ENCODE data around the gene ALDH3A2. TPM values are rescaled to one million over a fixed set of nuclear protein-coding genes. Genes with fewer than 3 reads are reported as not detected.

ALDH3A2 gene
- total and polyA plus RNA-seq, 2 donors (not counting 1 experiment from before 2014, with no cell fraction given), result 7.5 to 35.1 TPM

DNA sequence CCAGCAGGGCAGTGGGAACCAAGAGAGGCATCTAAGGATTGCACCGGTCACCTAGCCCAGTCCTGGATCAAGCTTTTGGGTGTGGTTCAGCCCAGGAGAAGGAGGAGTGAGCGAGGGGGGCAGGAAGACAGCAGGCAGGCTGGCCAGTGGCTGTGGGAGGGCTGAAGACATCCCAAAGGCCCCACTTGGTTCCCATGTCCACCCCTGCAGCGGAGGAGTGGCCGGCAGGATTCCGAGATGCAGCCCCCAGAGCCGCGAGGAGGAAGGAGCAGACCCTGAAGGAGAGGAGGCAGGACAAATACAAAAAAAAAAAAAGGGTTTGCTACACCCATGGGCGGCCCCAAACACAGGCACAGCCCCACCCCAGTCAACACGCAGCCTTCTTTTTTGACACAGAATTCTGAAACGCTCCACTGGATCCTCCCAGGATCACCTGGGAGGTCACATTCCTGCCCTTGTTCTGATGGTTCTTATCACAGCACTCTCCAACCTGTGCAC is 68.9 kb downstream of the ALDH3A2 start:
- Histone ChIP-seq H3K4me2 (replicated peaks; ENCODE audit: low read depth, low read length, poor library complexity, severe bottlenecking) (no peak overlapping the region), H3K9ac (ENCODE audit: low read length) (no peak overlapping the region)
- CTCF ChIA-PET, result no interaction called here

DNA sequence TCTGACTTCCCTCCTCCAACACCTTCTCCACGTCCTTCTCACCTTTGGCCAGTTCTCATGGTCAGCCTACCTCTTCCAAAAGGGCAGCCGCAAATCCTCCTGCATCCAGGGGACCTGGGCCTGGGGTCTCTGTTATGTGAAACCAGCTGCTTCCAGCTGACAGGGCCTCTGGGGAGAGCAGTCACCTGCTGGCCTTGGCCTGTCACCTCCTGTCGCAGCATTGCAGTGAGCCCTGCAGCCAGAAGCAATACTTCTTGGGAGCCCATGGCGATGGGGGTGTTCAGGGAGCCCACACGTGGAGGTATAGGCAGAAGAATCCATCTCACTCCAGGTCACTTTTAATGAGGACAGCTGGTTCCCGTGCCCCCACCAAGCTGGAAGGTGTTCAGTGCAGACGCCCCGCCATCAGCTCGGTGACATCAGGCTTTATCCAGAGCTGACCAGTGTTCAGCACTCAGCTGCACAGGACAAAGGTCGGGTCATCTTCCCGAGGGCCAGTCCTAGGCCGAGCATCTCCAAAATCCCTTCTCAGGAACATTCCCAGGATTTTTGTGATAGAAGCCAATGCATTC is 69.6 kb downstream of the ALDH3A2 start:
- no peak overlapping the region for H3K27ac ChIP-seq (ENCODE audit: low read length in 2 of 2)
- no peaks in the 10 kb centered on the region for H3K9me3 ChIP-seq (ENCODE audit: control extremely low read depth in 1 of 3, control insufficient read depth in 2 of 3, insufficient read depth in 1 of 3, low read length in 2 of 3)
- Mint-ChIP-seq H3K4me1 (no peaks in the 10 kb centered on the region), H3K27ac (no peak overlapping the region), H3K4me3 (no peak overlapping the region), H3K9me3 (ENCODE audit: insufficient read depth) (no peaks in the 10 kb centered on the region), H3K27me3 (peaks cover 3% of the 10 kb centered on the region)
- POLR2A ChIA-PET, result no interaction called here
- 86% methylated on average over 12 of the region's 12 CpGs for WGBS (ENCODE audit: insufficient coverage)
- H4K20me1 ChIP-seq (ENCODE audit: control insufficient read depth, insufficient read depth, low read length, poor library complexity, severe bottlenecking), result no peaks in the 10 kb centered on the region
- no peaks in the 10 kb centered on the region for H3K79me2 ChIP-seq (ENCODE audit: control insufficient read depth, insufficient read depth, low read length)
- CTCF ChIA-PET, result interaction anchor here (1.1 kb wide), 1 partner anchor 48 kb away, joined by 4 read pairs; no protein-coding TSS in a partner anchor
- H3K27me3 ChIP-seq (replicated peaks in 1 of 4; ENCODE audit: control extremely low read depth in 1 of 4, control insufficient read depth in 3 of 4, insufficient read depth in 4 of 4, low read length in 3 of 4), result no peaks in the 10 kb centered on the region
- no peak for DNase-seq
- H3K4me2 ChIP-seq (replicated peaks; ENCODE audit: low read depth, low read length, poor library complexity, severe bottlenecking), result no peak overlapping the region
- ATAC-seq (ENCODE audit: low read depth), result no peak
- no peak overlapping the region for H3K9ac ChIP-seq (ENCODE audit: low read length)
- no peaks in the 10 kb centered on the region for H3K36me3 ChIP-seq (replicated peaks in 1 of 2; ENCODE audit: control extremely low read depth in 1 of 2, control insufficient read depth in 1 of 2, extremely low read depth in 1 of 2, insufficient read depth in 2 of 2, low read length in 1 of 2)
- TF ChIP-seq EZH2 (IDR thresholded peaks at IDR 0.05; ENCODE audit: borderline replicate concordance, insufficient read depth, low read depth, low read length, poor library complexity, severe bottlenecking), result no peak
- TF ChIP-seq, protein P1, sequence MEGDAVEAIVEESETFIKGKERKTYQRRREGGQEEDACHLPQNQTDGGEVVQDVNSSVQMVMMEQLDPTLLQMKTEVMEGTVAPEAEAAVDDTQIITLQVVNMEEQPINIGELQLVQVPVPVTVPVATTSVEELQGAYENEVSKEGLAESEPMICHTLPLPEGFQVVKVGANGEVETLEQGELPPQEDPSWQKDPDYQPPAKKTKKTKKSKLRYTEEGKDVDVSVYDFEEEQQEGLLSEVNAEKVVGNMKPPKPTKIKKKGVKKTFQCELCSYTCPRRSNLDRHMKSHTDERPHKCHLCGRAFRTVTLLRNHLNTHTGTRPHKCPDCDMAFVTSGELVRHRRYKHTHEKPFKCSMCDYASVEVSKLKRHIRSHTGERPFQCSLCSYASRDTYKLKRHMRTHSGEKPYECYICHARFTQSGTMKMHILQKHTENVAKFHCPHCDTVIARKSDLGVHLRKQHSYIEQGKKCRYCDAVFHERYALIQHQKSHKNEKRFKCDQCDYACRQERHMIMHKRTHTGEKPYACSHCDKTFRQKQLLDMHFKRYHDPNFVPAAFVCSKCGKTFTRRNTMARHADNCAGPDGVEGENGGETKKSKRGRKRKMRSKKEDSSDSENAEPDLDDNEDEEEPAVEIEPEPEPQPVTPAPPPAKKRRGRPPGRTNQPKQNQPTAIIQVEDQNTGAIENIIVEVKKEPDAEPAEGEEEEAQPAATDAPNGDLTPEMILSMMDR (IDR thresholded peaks at IDR 0.05), result no peak
- intact Hi-C loops (cut with micrococcal nuclease), result no loop called here
- H2AFZ ChIP-seq (ENCODE audit: insufficient read depth, low read depth, low read length, poor library complexity, severe bottlenecking), result no peak overlapping the region
- no peak overlapping the region for H3K4me3 ChIP-seq (ENCODE audit: control extremely low read depth in 1 of 5, extremely low read depth in 1 of 5, insufficient read depth in 1 of 5, low read depth in 2 of 5, low read length in 4 of 5)
- no peaks in the 10 kb centered on the region for H3K4me1 ChIP-seq (ENCODE audit: control insufficient read depth in 2 of 2, insufficient read depth in 2 of 2, low read length in 2 of 2)

More for the DNA sequence above, 68.9 kb downstream of the ALDH3A2 start:
- no peaks in the 10 kb centered on the region for H3K9me3 Mint-ChIP-seq (ENCODE audit: insufficient read depth)
- Histone ChIP-seq H3K4me1 (ENCODE audit: control insufficient read depth in 2 of 2, insufficient read depth in 2 of 2, low read length in 2 of 2) (no peaks in the 10 kb centered on the region), H2AFZ (ENCODE audit: insufficient read depth, low read depth, low read length, poor library complexity, severe bottlenecking) (no peak overlapping the region), H3K27ac (ENCODE audit: low read length in 2 of 2) (no peak overlapping the region), H3K36me3 (replicated peaks in 1 of 2; ENCODE audit: control extremely low read depth in 1 of 2, control insufficient read depth in 1 of 2, extremely low read depth in 1 of 2, insufficient read depth in 2 of 2, low read length in 1 of 2) (no peaks in the 10 kb centered on the region), H3K4me3 (ENCODE audit: control extremely low read depth in 1 of 5, extremely low read depth in 1 of 5, insufficient read depth in 1 of 5, low read depth in 2 of 5, low read length in 4 of 5) (no peak overlapping the region), H3K79me2 (ENCODE audit: control insufficient read depth, insufficient read depth, low read length) (no peaks in the 10 kb centered on the region), H3K9me3 (ENCODE audit: control extremely low read depth in 1 of 3, control insufficient read depth in 2 of 3, insufficient read depth in 1 of 3, low read length in 2 of 3) (no peaks in the 10 kb centered on the region), H4K20me1 (ENCODE audit: control insufficient read depth, insufficient read depth, low read length, poor library complexity, severe bottlenecking) (no peaks in the 10 kb centered on the region), H3K27me3 (replicated peaks in 1 of 4; ENCODE audit: control extremely low read depth in 1 of 4, control insufficient read depth in 3 of 4, insufficient read depth in 4 of 4, low read length in 3 of 4) (no peaks in the 10 kb centered on the region)
- no peak overlapping the region for H3K4me3 Mint-ChIP-seq
- H3K27me3 Mint-ChIP-seq, result peaks cover 3% of the 10 kb centered on the region
- 77% methylated on average over 5 of the region's 10 CpGs for WGBS (ENCODE audit: insufficient coverage)
- no peaks in the 10 kb centered on the region for H3K4me1 Mint-ChIP-seq
- H3K27ac Mint-ChIP-seq, result no peak overlapping the region
- no peak for ATAC-seq (ENCODE audit: low read depth)
- no peak for TF ChIP-seq EZH2 (IDR thresholded peaks at IDR 0.05; ENCODE audit: borderline replicate concordance, insufficient read depth, low read depth, low read length, poor library complexity, severe bottlenecking)
- TF ChIP-seq, protein P1 (IDR thresholded peaks at IDR 0.05), result no peak
- POLR2A ChIA-PET, result no interaction called here
- intact Hi-C loops (cut with micrococcal nuclease), result no loop called here
- DNase-seq, result no peak
